GM12874 (cell line): ENCODE results near the gene HNRNPH2.

ENCODE experiments used
- CTCF ChIP-seq: IDR thresholded peaks from 2 replicates; pipeline ENCODE4 v1.5.1; 2011; ENCODE audit warnings: low read depth, mild to moderate bottlenecking, control low read depth, low read length, moderate library complexity; ENCODE audit not compliant: insufficient read depth

HNRNPH2 gene

DNA sequence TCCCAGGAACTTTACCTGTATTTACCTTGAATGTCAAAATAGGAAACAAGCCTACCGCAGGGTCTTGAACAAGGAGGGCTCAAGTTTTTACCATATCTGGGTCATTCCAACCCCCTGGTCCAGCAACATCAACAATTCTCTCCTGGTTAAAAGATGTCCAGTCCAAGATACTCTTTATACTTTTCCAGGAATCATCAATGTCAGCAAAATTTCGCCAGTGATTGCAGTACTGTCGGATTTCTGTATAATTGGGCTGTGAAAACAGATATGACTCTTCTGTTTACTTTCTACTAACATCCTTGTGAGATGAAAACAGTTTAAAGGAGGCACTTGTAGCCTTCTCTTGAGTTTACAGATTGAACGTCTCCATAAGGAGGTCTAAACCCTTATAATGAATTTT lies 9.3 kb upstream of the HNRNPH2 start:
- TF ChIP-seq CTCF: no peak

- no peak for TF ChIP-seq CTCF
Measured at GRCh38 chrX:101399825-101400224, 8.2 kb upstream of the HNRNPH2 start.

DNA sequence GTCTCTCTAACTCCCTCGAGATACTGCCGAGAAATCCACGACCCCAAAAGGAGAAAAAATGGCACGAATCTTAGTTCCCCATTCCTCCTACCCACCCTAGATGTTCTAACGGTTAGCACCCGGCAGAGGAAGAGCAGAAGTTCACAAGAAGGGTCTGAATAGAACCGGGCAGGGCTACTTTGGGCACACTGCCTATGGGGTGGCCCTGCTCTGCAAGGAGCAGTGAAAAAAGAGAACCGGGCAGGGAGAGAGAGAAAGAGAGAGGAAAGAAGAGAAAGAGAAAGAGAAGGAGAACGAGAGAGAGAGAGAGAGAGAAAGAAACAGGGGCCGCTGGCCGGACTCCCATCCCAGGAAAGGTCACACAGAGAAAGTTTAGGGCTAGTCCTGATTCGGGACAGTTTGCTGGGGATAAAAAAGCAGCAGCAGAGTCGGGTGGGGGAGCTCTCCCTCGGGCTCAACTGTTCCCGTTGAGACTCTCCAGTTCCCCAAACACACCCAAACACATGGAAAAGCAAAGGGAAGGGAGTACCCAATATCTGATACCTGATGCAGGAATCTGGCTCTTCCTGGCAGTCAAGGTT lies 765 bp upstream of the HNRNPH2 start:
- no peak for TF ChIP-seq CTCF

DNA sequence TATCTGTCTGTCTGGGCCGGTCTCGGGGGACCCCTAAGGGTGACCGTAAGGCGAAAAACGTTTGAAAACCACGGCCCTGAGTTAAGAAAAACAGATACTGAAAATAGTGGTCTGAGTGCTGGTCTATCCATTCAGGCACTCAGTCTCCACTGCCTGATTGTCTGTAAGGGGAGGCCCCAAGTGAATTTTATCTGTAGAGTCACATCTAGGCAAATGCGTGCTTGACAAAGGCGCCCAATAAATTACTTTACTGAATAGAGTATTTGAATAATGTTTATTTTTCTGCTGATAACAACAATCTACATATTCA lies 465 bp downstream of the HNRNPH2 start:
- no peak for TF ChIP-seq CTCF

- TF ChIP-seq CTCF: no peak
Measured at GRCh38 chrX:101409043-101409442, 1.0 kb downstream of the HNRNPH2 start.

DNA sequence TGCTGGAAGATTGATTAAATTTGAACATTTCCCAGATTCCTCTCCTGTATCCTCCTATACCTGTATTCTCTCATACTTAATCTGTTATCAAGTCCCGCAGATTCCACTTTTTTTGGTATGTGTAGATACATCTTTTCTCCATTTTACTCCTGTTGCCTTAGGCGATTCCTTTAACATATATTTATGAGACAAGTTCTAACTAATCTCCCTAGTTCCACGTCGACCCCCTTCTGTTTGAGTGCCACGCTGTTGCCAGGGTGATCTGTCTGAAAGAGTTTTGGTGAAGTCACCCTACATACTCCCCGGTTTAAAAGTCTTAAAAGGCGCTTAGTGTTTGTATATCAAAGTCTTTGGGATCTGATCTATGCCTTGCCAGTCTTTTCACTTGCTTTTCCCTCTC lies 2.4 kb downstream of the HNRNPH2 start:
- TF ChIP-seq CTCF: no peak

DNA sequence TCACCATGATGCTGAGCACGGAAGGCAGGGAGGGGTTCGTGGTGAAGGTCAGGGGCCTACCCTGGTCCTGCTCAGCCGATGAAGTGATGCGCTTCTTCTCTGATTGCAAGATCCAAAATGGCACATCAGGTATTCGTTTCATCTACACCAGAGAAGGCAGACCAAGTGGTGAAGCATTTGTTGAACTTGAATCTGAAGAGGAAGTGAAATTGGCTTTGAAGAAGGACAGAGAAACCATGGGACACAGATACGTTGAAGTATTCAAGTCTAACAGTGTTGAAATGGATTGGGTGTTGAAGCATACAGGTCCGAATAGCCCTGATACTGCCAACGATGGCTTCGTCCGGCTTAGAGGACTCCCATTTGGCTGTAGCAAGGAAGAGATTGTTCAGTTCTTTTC lies 4.0 kb downstream of the HNRNPH2 start:
- no peak for TF ChIP-seq CTCF
